Vagina (tissue), 2 donors: Measurements from ENCODE around the gene CMTM1.

Experiments
- CTCF ChIP-seq, 3 experiments: fragments of 450-650 bp in 2 of 3; fragments of 200-600 bp in 1 of 3; sonication (generic) in 1 of 3; IDR thresholded peaks; one replicate each; pipeline ENCODE4 v1.5.1; 2017 to 2019; ENCODE audit warnings: antibody characterized with exemption in 3 of 3, mild to moderate bottlenecking in 2 of 3, moderate library complexity in 2 of 3
- POLR2A ChIP-seq, 2 donors: fragments of 450-650 bp; IDR thresholded peaks; one replicate each; pipeline ENCODE4 v1.6.1; 2017; ENCODE audit warnings: antibody characterized with exemption in 2 of 2, mild to moderate bottlenecking in 2 of 2, moderate library complexity in 2 of 2

GRCh38 chr16:66538910-66539309 is 27.3 kb upstream of the CMTM1 start:
- TF ChIP-seq POLR2A (IDR thresholded peaks at IDR 0.05): no peak
- TF ChIP-seq CTCF (IDR thresholded peaks at IDR 0.05): no peak
